NCI-H187 (cell line): ENCODE data around the gene SERHL2.
"Not testable (repeated sequence)": the region's sequence is repeated elsewhere in the genome, so short reads cannot be mapped to it uniquely, and the experiment has no call there.

Experiments used
- DNase-seq, 2 experiments: peaks; one replicate each; lab custom pipeline; 2025; lab: John Stamatoyannopoulos, UW

Gene SERHL2

GRCh38 chr22:42535082-42535731 lies 18.5 kb upstream of the SERHL2 start:
- not testable (repeated sequence) for DNase-seq

GRCh38 chr22:42536166-42536565 lies 17.6 kb upstream of the SERHL2 start:
- no peak for DNase-seq

GRCh38 chr22:42536634-42537033 lies 17.1 kb upstream of the SERHL2 start:
- DNase-seq: not testable (repeated sequence)

- DNase-seq: not testable (repeated sequence)
Measured at GRCh38 chr22:42537199-42537831, 16.4 kb upstream of the SERHL2 start.

- DNase-seq: not testable (repeated sequence)
Measured at GRCh38 chr22:42539236-42539771, 14.5 kb upstream of the SERHL2 start.

- DNase-seq: no peak
Measured at GRCh38 chr22:42544686-42545085, 9.1 kb upstream of the SERHL2 start.

GRCh38 chr22:42547562-42547961 lies 6.2 kb upstream of the SERHL2 start:
- no peak for DNase-seq

GRCh38 chr22:42548126-42548525 lies 5.6 kb upstream of the SERHL2 start:
- not testable (repeated sequence) for DNase-seq

- DNase-seq: no peak
Measured at GRCh38 chr22:42548597-42549330, 5.0 kb upstream of the SERHL2 start.

GRCh38 chr22:42549331-42550060 lies 4.3 kb upstream of the SERHL2 start:
- DNase-seq: no peak

- not testable (repeated sequence) for DNase-seq
Measured at GRCh38 chr22:42552294-42552647, 1.5 kb upstream of the SERHL2 start.

GRCh38 chr22:42560381-42560780 lies 6.6 kb downstream of the SERHL2 start:
- DNase-seq: no peak

- DNase-seq: no peak
Measured at GRCh38 chr22:42560781-42561180, 7.0 kb downstream of the SERHL2 start.

- DNase-seq: no peak
Measured at GRCh38 chr22:42561856-42562255, 8.1 kb downstream of the SERHL2 start.

- no peak for DNase-seq
Measured at GRCh38 chr22:42562279-42562678, 8.5 kb downstream of the SERHL2 start.

GRCh38 chr22:42562684-42563083 lies 8.9 kb downstream of the SERHL2 start:
- DNase-seq: no peak

- not testable (repeated sequence) for DNase-seq
Measured at GRCh38 chr22:42563943-42564342, 10.2 kb downstream of the SERHL2 start.

- no peak for DNase-seq
Measured at GRCh38 chr22:42564699-42565098, 10.9 kb downstream of the SERHL2 start.

- DNase-seq: no peak
Measured at GRCh38 chr22:42565956-42566355, 12.2 kb downstream of the SERHL2 start.

- DNase-seq: not testable (repeated sequence)
Measured at GRCh38 chr22:42567950-42568349, 14.2 kb downstream of the SERHL2 start.

GRCh38 chr22:42570580-42570979 lies 16.8 kb downstream of the SERHL2 start:
- not testable (repeated sequence) for DNase-seq

- DNase-seq: not testable (repeated sequence)
Measured at GRCh38 chr22:42571068-42571467, 17.3 kb downstream of the SERHL2 start.
